ENCODE measurements around the gene FAM83B.
"Not testable (repeated sequence)": the region's sequence is repeated elsewhere in the genome, so short reads cannot be mapped to it uniquely, and the experiment has no call there.

Gene FAM83B

GRCh38 chr6:54860739-54861138 is 14.2 kb downstream of the FAM83B start:
- FAIRE-seq, result no peak

- FAIRE-seq, result no peak
These were observed 15.5 kb downstream of the FAM83B start for GRCh38 chr6:54861905-54862616.

- FAIRE-seq, result no peak
These were observed 17.7 kb downstream of the FAM83B start for GRCh38 chr6:54864272-54864671.

GRCh38 chr6:54865091-54865631 is 18.6 kb downstream of the FAM83B start:
- FAIRE-seq, result no peak

GRCh38 chr6:54868556-54868955 is 22.0 kb downstream of the FAM83B start:
- no peak for FAIRE-seq

GRCh38 chr6:54873599-54873998 is 27.0 kb downstream of the FAM83B start:
- no peak for FAIRE-seq

GRCh38 chr6:54874349-54875048 is 27.9 kb downstream of the FAM83B start:
- no peak for FAIRE-seq

- FAIRE-seq, result no peak
These were observed 29.0 kb downstream of the FAM83B start for GRCh38 chr6:54875539-54875938.

GRCh38 chr6:54876365-54876764 is 29.8 kb downstream of the FAM83B start:
- FAIRE-seq, result no peak

GRCh38 chr6:54876871-54877270 is 30.3 kb downstream of the FAM83B start:
- FAIRE-seq, result no peak

- no peak for FAIRE-seq
These were observed 31.2 kb downstream of the FAM83B start for GRCh38 chr6:54877713-54878317.

- FAIRE-seq, result no peak
These were observed 32.1 kb downstream of the FAM83B start for GRCh38 chr6:54878718-54879117.

GRCh38 chr6:54879188-54879985 is 32.8 kb downstream of the FAM83B start:
- FAIRE-seq, result no peak

- FAIRE-seq, result no peak
These were observed 34.6 kb downstream of the FAM83B start for GRCh38 chr6:54881067-54881730.

GRCh38 chr6:54881891-54882290 is 35.3 kb downstream of the FAM83B start:
- not testable (repeated sequence) for FAIRE-seq

- FAIRE-seq, result peak; percentile 81
These were observed 40.5 kb downstream of the FAM83B start for GRCh38 chr6:54886932-54887584.

GRCh38 chr6:54891536-54891935 is 45.0 kb downstream of the FAM83B start:
- FAIRE-seq, result no peak

GRCh38 chr6:54892831-54893230 is 46.3 kb downstream of the FAM83B start:
- no peak for FAIRE-seq

- FAIRE-seq, result no peak
These were observed 47.2 kb downstream of the FAM83B start for GRCh38 chr6:54893818-54894217.

- no peak for FAIRE-seq
These were observed 49.7 kb downstream of the FAM83B start for GRCh38 chr6:54896302-54896701.

- no peak for FAIRE-seq
These were observed 51.1 kb downstream of the FAM83B start for GRCh38 chr6:54897462-54898189.
